Neural crest cell (in vitro differentiated cells): Measurements from ENCODE around the gene PTPRK. TPM values are rescaled to one million over a fixed set of nuclear protein-coding genes. Genes with fewer than 3 reads are reported as not detected.

ENCODE experiments used
- DNase-seq: peaks from one replicate; pipeline ENCODE4 v3.0.0; 2021; ENCODE audit warnings: low read depth, mixed read lengths, low spot score
- H3K27ac Mint-ChIP-seq: one replicate; pipeline ENCODE4 v1.8.0; 2021; ENCODE audit warnings: mild to moderate bottlenecking, mixed read lengths; ENCODE audit not compliant: unreplicated experiment
- H3K27me3 Mint-ChIP-seq: 2 replicates; pipeline ENCODE4 v1.8.0; 2021; ENCODE audit warnings: low read depth, mild to moderate bottlenecking, mixed read lengths
- H3K36me3 Mint-ChIP-seq: 2 replicates; pipeline ENCODE4 v1.8.0; 2021; ENCODE audit warnings: low read depth, mild to moderate bottlenecking, mixed read lengths
- H3K4me1 Mint-ChIP-seq: 2 replicates; pipeline ENCODE4 v1.8.0; 2021; ENCODE audit warnings: mixed read lengths
- H3K4me3 Mint-ChIP-seq: one replicate; pipeline ENCODE4 v1.8.0; 2021; ENCODE audit warnings: mild to moderate bottlenecking, mixed read lengths
- H3K9me3 Mint-ChIP-seq: 2 replicates; pipeline ENCODE4 v1.8.0; 2021; ENCODE audit warnings: mixed read lengths
- CTCF ChIP-seq: fragments of 200-600 bp; sonication (generic); conservative IDR thresholded peaks from 2 replicates; pipeline ENCODE4 v1.5.0; 2021; ENCODE audit warnings: antibody characterized with exemption, mild to moderate bottlenecking
- total RNA-seq: library from RNA; stranded (reverse); gene quantifications from 2 replicates; pipeline ENCODE4 v1.2.1, GENCODE V29; 2021

The PTPRK gene
- total RNA-seq, 1 donor from 2014 or later = 30.8 TPM

GRCh38 chr6:128078276-128078675 is 442.1 kb downstream of the PTPRK start:
- DNase-seq = no peak
- Mint-ChIP-seq H3K36me3 (peaks cover 13% of the 10 kb centered on the region), H3K4me3 (no peak overlapping the region), H3K27me3 (no peaks in the 10 kb centered on the region), H3K4me1 (no peaks in the 10 kb centered on the region), H3K27ac (no peak overlapping the region), H3K9me3 (no peaks in the 10 kb centered on the region)
- TF ChIP-seq CTCF = no peak

GRCh38 chr6:128076843-128077242 is 443.6 kb downstream of the PTPRK start:
- no peak overlapping the region for H3K27ac Mint-ChIP-seq
- TF ChIP-seq CTCF = no peak
- H3K4me1 Mint-ChIP-seq = no peaks in the 10 kb centered on the region
- H3K27me3 Mint-ChIP-seq = no peaks in the 10 kb centered on the region
- H3K4me3 Mint-ChIP-seq = no peak overlapping the region
- DNase-seq = no peak
- no peaks in the 10 kb centered on the region for H3K9me3 Mint-ChIP-seq
- H3K36me3 Mint-ChIP-seq = peaks cover 13% of the 10 kb centered on the region

GRCh38 chr6:128074567-128074966 is 445.8 kb downstream of the PTPRK start:
- Mint-ChIP-seq H3K4me3 (no peak overlapping the region), H3K27ac (no peak overlapping the region), H3K36me3 (peaks cover 12% of the 10 kb centered on the region), H3K4me1 (no peaks in the 10 kb centered on the region), H3K27me3 (no peaks in the 10 kb centered on the region), H3K9me3 (no peaks in the 10 kb centered on the region)
- no peak for TF ChIP-seq CTCF
- no peak for DNase-seq

- DNase-seq = no peak
- H3K27ac Mint-ChIP-seq = no peak overlapping the region
- peaks cover under 1% of the 10 kb centered on the region for H3K4me1 Mint-ChIP-seq
- no peak overlapping the region for H3K4me3 Mint-ChIP-seq
- H3K27me3 Mint-ChIP-seq = no peaks in the 10 kb centered on the region
- no peaks in the 10 kb centered on the region for H3K9me3 Mint-ChIP-seq
- TF ChIP-seq CTCF = no peak
- H3K36me3 Mint-ChIP-seq = peaks cover 9% of the 10 kb centered on the region
Observed at GRCh38 chr6:128073389-128073788, 447.0 kb downstream of the PTPRK start.

- TF ChIP-seq CTCF = no peak
- Mint-ChIP-seq H3K4me3 (no peak overlapping the region), H3K9me3 (no peaks in the 10 kb centered on the region), H3K36me3 (peaks cover 4% of the 10 kb centered on the region), H3K4me1 (peaks cover 21% of the 10 kb centered on the region), H3K27ac (no peak overlapping the region), H3K27me3 (no peaks in the 10 kb centered on the region)
- DNase-seq = no peak
Observed at GRCh38 chr6:128071212-128071611, 449.2 kb downstream of the PTPRK start.

GRCh38 chr6:128070406-128070805 is 450.0 kb downstream of the PTPRK start:
- Mint-ChIP-seq H3K36me3 (peaks cover 4% of the 10 kb centered on the region), H3K27ac (no peak overlapping the region), H3K4me3 (no peak overlapping the region), H3K4me1 (peaks cover 26% of the 10 kb centered on the region), H3K27me3 (no peaks in the 10 kb centered on the region), H3K9me3 (no peaks in the 10 kb centered on the region)
- TF ChIP-seq CTCF = no peak
- no peak for DNase-seq
